DMS79 treated with DMSO at 0.1 percent for 48 hours (cell line): ENCODE measurements around the gene CCDC9B.
A peak's percentile ranks its signal among the peaks of the same experiment; 100 is the strongest.

ENCODE experiments used
- DNase-seq: peaks from one replicate; lab custom pipeline; 2025; lab: John Stamatoyannopoulos, UW

The CCDC9B gene

GRCh38 chr15:40340740-40341400, at the start of gene CCDC9B:
Gene CCDC9B, minus strand, starts transcription at chr15:40340939. Its CDS starts 120 bp downstream, at chr15:40340819.
- peak; percentile 68 for DNase-seq

GRCh38 chr15:40389824-40390595, 49.3 kb upstream of the CCDC9B start:
- no peak for DNase-seq

GRCh38 chr15:40388941-40389823, 48.4 kb upstream of the CCDC9B start:
- no peak for DNase-seq

- DNase-seq, result no peak
These were observed 45.7 kb upstream of the CCDC9B start for GRCh38 chr15:40386480-40386879.

GRCh38 chr15:40382580-40383456, 42.1 kb upstream of the CCDC9B start, which contains the start of gene KNSTRN:
Gene KNSTRN, plus strand, starts transcription at chr15:40382721. Its CDS starts 115 bp downstream, at chr15:40382836.
- peak; percentile 73 for DNase-seq

GRCh38 chr15:40381818-40382529, 41.2 kb upstream of the CCDC9B start:
- no peak for DNase-seq

GRCh38 chr15:40380636-40381035, 39.9 kb upstream of the CCDC9B start:
- DNase-seq, result no peak

GRCh38 chr15:40379853-40380252, 39.1 kb upstream of the CCDC9B start:
- no peak for DNase-seq

- DNase-seq, result no peak
These were observed 38.6 kb upstream of the CCDC9B start for GRCh38 chr15:40379374-40379773.

GRCh38 chr15:40377606-40378005, 36.9 kb upstream of the CCDC9B start:
- no peak for DNase-seq

GRCh38 chr15:40372981-40373380, 32.2 kb upstream of the CCDC9B start:
- DNase-seq, result no peak

GRCh38 chr15:40369971-40370370, 29.2 kb upstream of the CCDC9B start:
- no peak for DNase-seq

- no peak for DNase-seq
These were observed 28.7 kb upstream of the CCDC9B start for GRCh38 chr15:40369474-40369869.

GRCh38 chr15:40368719-40369473, 28.2 kb upstream of the CCDC9B start:
- no peak for DNase-seq

GRCh38 chr15:40367686-40368611, 27.2 kb upstream of the CCDC9B start:
- no peak for DNase-seq

- no peak for DNase-seq
These were observed 26.6 kb upstream of the CCDC9B start for GRCh38 chr15:40367371-40367685.

GRCh38 chr15:40366457-40367370, 26.0 kb upstream of the CCDC9B start:
- DNase-seq, result no peak
